Astrocyte (in vitro differentiated cells and primary cell): ENCODE data around the gene IL6. TPM values are rescaled to one million over a fixed set of nuclear protein-coding genes. Genes with fewer than 3 reads are reported as not detected.

ENCODE experiments used
- DNase-seq: peaks from one replicate; pipeline ENCODE4 v3.0.0-alpha.2; 2010; ENCODE audit warnings: low read depth
- FAIRE-seq: peaks from 2 replicates; lab custom pipeline; 2011; peaks lifted over from hg19 to GRCh38; lab: Jason Lieb, UNC
- H2AFZ ChIP-seq: 2 replicates; pipeline ENCODE4 v1.6.0; 2012; ENCODE audit warnings: low read depth, low read length, inconsistent platforms
- H3K27ac ChIP-seq: 2 replicates; pipeline ENCODE4 v1.5.1; 2011; ENCODE audit warnings: low read depth, low read length, inconsistent platforms
- H3K27me3 ChIP-seq: 2 replicates; pipeline ENCODE4 v1.6.0; 2011; ENCODE audit warnings: low read length, inconsistent platforms; ENCODE audit not compliant: insufficient read depth
- H3K36me3 ChIP-seq: 2 replicates; pipeline ENCODE4 v1.5.1; 2011; ENCODE audit warnings: low read length, inconsistent platforms; ENCODE audit not compliant: insufficient read depth
- H3K4me1 ChIP-seq: 2 replicates; pipeline ENCODE4 v1.5.1; 2011; ENCODE audit warnings: low read length, inconsistent platforms; ENCODE audit not compliant: insufficient read depth
- H3K4me2 ChIP-seq: 2 replicates; pipeline ENCODE4 v1.6.0; 2012; ENCODE audit warnings: low read length, inconsistent platforms
- H3K4me3 ChIP-seq: 2 replicates; pipeline ENCODE4 v1.5.1; 2011; ENCODE audit warnings: low read depth, mild to moderate bottlenecking, low read length, inconsistent platforms; ENCODE audit not compliant: insufficient read depth
- H3K79me2 ChIP-seq: 2 replicates; pipeline ENCODE4 v1.6.0; 2012; ENCODE audit warnings: mild to moderate bottlenecking, low read length, inconsistent platforms; ENCODE audit not compliant: insufficient read depth
- H3K9ac ChIP-seq: 2 replicates; pipeline ENCODE4 v1.6.0; 2012; ENCODE audit warnings: mild to moderate bottlenecking, low read length, inconsistent platforms
- H3K9me3 ChIP-seq: 2 replicates; pipeline ENCODE4 v1.5.1; 2012; ENCODE audit warnings: low read depth, mild to moderate bottlenecking, low read length, inconsistent platforms; ENCODE audit not compliant: insufficient read depth
- H4K20me1 ChIP-seq: 2 replicates; pipeline ENCODE4 v1.6.0; 2012; ENCODE audit warnings: low read length, inconsistent platforms; ENCODE audit not compliant: insufficient read depth
- H3K27ac Mint-ChIP-seq: one replicate; pipeline ENCODE4 v1.8.0; 2021; ENCODE audit warnings: mild to moderate bottlenecking, mixed read lengths; ENCODE audit not compliant: unreplicated experiment
- H3K27me3 Mint-ChIP-seq: one replicate; pipeline ENCODE4 v1.8.0; 2021; ENCODE audit warnings: low read depth, mixed read lengths; ENCODE audit not compliant: unreplicated experiment
- H3K36me3 Mint-ChIP-seq: one replicate; pipeline ENCODE4 v1.8.0; 2021; ENCODE audit warnings: low read depth, mixed read lengths; ENCODE audit not compliant: unreplicated experiment
- H3K4me1 Mint-ChIP-seq: one replicate; pipeline ENCODE4 v1.8.0; 2021; ENCODE audit warnings: low read depth, mixed read lengths; ENCODE audit not compliant: unreplicated experiment
- H3K4me3 Mint-ChIP-seq: one replicate; pipeline ENCODE4 v1.8.0; 2021; ENCODE audit warnings: mild to moderate bottlenecking, moderate library complexity, mixed read lengths; ENCODE audit not compliant: unreplicated experiment
- H3K9me3 Mint-ChIP-seq: one replicate; pipeline ENCODE4 v1.8.0; 2021; ENCODE audit warnings: mild to moderate bottlenecking, mixed read lengths; ENCODE audit not compliant: unreplicated experiment
- CTCF ChIP-seq: IDR thresholded peaks from 2 replicates; pipeline ENCODE4 v1.5.1; 2011; ENCODE audit warnings: low read depth, mild to moderate bottlenecking, inconsistent platforms, low read length, moderate library complexity; ENCODE audit not compliant: insufficient read depth
- EZH2 ChIP-seq: IDR thresholded peaks from 2 replicates; pipeline ENCODE4 v1.6.1; 2012; ENCODE audit warnings: mild to moderate bottlenecking, low read length, inconsistent platforms; ENCODE audit not compliant: insufficient read depth
- total RNA-seq: library from RNA; stranded (reverse); gene quantifications from 2 replicates; pipeline ENCODE4 v1.2.1, GENCODE V29; 2021

Gene IL6
- total RNA-seq, 1 donor from 2014 or later = 2.5 TPM

- Histone ChIP-seq H3K79me2 (peaks cover 5% of the 10 kb centered on the region), H3K4me2 (peak overlapping the region; percentile 30), H3K27ac (no peak overlapping the region), H3K4me3 (no peak overlapping the region), H3K4me1 (peaks cover 44% of the 10 kb centered on the region), H4K20me1 (no peaks in the 10 kb centered on the region), H3K36me3 (no peaks in the 10 kb centered on the region), H3K27me3 (no peaks in the 10 kb centered on the region), H3K9ac (peak overlapping the region; percentile 29), H2AFZ (peak overlapping the region; percentile 12), H3K9me3 (no peaks in the 10 kb centered on the region)
- DNase-seq (no peak), FAIRE-seq (no peak)
- TF ChIP-seq EZH2 (no peak), CTCF (no peak)
- peaks cover 38% of the 10 kb centered on the region for H3K4me1 Mint-ChIP-seq
- H3K4me3 Mint-ChIP-seq = no peak overlapping the region
- no peaks in the 10 kb centered on the region for H3K36me3 Mint-ChIP-seq
- H3K9me3 Mint-ChIP-seq = no peaks in the 10 kb centered on the region
- no peaks in the 10 kb centered on the region for H3K27me3 Mint-ChIP-seq
- H3K27ac Mint-ChIP-seq = peak overlapping the region; percentile 66
These were observed 4.3 kb upstream of the IL6 start for GRCh38 chr7:22722536-22723180.

GRCh38 chr7:22723181-22723601, 3.8 kb upstream of the IL6 start:
- H2AFZ ChIP-seq = peak overlapping the region; percentile 12
- peak overlapping the region; percentile 30 for H3K4me2 ChIP-seq

More at GRCh38 chr7:22723181-22723601, 3.8 kb upstream of the IL6 start:
- no peak for FAIRE-seq
- peak overlapping the region; percentile 66 for H3K27ac Mint-ChIP-seq
- no peaks in the 10 kb centered on the region for H3K27me3 ChIP-seq
- H3K36me3 Mint-ChIP-seq = no peaks in the 10 kb centered on the region
- H3K4me1 ChIP-seq = peaks cover 43% of the 10 kb centered on the region
- no peaks in the 10 kb centered on the region for H3K9me3 Mint-ChIP-seq
- peaks cover 11% of the 10 kb centered on the region for H3K79me2 ChIP-seq
- no peaks in the 10 kb centered on the region for H3K9me3 ChIP-seq
- DNase-seq = peak; percentile 26
- TF ChIP-seq CTCF = no peak
- no peak for TF ChIP-seq EZH2
- no peaks in the 10 kb centered on the region for H3K27me3 Mint-ChIP-seq
- H3K9ac ChIP-seq = peak overlapping the region; percentile 29
- H3K4me1 Mint-ChIP-seq = peaks cover 33% of the 10 kb centered on the region
- H4K20me1 ChIP-seq = no peaks in the 10 kb centered on the region
- H3K4me3 Mint-ChIP-seq = no peak overlapping the region
- no peak overlapping the region for H3K4me3 ChIP-seq
- no peak overlapping the region for H3K27ac ChIP-seq
- H3K36me3 ChIP-seq = no peaks in the 10 kb centered on the region
